HG03378 (cell line): Measurements from ENCODE around the gene FAM163A.
"Not testable (repeated sequence)": the region's sequence is repeated elsewhere in the genome, so short reads cannot be mapped to it uniquely, and the experiment has no call there.

Experiments
- ATAC-seq: cut with Tn5 transposase; IDR thresholded peaks from one replicate; pipeline ENCODE4 v1.9.1; 2021; ENCODE audit warnings: mild to moderate bottlenecking, moderate library complexity; ENCODE audit not compliant: unreplicated experiment

FAM163A gene

DNA sequence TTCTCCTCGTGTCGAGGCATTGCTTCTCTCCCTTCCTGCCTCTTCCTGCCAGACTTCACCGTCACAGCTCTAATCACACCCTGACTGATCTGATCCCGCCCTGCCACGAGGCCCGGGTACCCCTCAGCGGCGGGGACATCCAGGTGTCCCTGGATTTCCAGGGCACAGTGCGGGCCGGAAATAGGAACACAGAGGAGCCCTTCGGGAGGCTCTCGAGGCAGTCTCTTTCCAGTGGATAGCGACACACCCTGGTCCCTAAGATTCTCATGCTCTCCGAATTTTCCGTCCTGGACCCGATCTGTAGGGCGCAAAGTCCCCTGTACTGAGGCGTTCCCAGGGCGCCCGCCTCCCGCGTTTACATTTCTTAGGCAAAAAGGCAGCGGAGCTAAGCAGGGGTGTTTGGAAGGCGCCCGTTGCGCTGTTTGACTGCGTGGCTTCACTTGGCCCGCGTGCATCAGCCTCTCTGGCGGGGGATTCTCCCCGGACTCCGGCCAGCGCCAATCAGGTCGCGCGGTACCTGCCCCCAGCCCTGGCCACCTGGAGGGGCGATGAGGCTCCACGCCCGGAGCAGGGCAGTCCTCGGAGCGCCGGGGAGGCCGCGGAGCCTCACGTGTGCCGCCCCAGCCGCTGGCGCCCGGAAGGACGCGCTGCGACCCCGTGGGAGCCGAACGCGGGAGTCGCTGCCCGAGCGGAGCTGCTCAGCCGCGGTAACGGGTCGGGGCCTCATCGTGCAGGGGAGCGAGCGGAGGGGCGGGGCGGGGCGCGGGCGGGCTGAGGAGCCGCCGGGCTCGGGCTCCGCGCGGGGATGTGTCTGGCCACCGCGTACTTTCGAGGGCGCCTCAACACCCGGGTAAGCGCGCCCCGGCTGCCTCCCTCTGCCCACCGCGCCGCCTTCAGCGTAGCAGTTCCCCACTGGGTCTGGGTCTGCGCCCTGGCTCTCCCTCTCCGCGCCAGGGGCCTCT, at the start of gene FAM163A:
Gene FAM163A (plus strand): TSS at position 575 of the 962 bp plus-strand sequence. CDS start 69,807 bp downstream, outside the sequence.
- ATAC-seq = no peak

DNA sequence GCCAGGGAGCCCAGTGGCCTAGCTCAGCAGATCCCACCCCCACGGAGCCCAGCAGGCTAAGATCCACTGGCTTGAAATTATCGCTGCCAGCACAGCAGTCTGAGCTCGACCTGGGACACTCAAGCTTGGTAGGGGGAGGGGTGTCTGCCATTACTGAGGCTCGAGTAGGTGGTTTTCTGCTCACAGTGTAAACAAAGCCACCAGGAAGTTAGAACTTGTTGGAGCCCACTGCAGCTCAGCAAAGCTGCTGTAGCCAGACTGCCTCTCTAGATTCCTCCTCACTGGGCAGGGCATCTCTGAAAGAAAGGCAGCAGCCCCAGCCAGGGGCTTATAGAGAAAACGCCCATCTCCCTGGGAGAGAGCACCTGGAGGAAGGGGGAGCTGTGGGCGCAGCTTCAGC, 48.6 kb upstream of the FAM163A start:
- not testable (repeated sequence) for ATAC-seq

DNA sequence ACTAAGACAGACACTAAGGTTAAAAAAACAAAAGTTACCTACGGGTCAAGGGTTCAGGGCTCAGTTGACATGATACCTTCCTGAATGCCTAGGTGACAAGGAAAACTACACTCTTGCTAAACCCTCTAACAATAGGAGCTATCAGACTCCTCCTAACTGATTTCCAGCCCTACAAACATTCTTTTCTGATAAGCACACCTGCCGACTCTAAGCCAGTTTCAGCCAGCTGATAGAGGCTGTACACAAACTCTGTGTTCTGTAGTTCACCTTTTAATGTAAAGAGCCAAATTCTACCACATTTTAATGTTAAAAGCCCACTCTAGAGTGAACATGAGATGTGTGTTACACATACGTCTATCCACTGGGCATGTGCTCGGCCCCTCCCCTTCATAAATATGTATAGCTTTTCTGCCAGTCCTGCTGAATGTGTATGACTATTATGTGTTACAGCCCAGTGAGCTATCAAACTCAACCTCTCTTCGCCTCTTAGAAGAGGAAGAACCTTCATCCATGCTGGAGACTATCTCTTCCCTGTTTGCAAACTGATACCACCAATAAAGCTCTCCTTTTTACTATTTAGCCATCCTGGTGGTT, 40.0 kb upstream of the FAM163A start:
- no peak for ATAC-seq

DNA sequence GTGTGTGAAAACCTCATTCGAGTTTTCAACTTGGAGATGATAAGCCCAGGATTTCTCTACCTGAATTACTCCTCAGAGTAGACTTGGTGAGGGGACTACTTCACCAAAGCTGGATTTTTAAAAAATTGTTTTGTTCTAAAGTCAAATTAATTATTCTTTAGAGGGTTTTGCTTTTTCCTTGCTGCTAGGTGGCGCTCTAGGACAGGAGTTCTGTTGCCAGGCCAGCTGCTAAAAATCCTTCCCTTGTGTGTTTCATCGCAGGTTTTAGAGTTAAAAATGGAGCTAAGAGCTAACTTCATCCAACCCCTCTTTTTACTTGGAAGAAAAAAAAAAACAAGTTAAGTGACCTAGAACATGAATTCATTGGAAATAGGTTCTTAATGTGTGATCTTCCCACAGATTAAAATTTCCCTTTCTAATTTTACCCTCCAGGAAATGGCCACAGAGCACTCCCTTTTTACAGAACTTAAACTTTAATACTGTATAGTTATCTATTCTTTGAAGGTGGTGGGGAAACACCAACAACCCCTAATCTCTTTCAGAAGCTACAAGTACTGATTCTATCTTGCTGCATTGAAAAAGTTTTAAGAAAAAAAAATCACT, 36.7 kb upstream of the FAM163A start:
- ATAC-seq = no peak

DNA sequence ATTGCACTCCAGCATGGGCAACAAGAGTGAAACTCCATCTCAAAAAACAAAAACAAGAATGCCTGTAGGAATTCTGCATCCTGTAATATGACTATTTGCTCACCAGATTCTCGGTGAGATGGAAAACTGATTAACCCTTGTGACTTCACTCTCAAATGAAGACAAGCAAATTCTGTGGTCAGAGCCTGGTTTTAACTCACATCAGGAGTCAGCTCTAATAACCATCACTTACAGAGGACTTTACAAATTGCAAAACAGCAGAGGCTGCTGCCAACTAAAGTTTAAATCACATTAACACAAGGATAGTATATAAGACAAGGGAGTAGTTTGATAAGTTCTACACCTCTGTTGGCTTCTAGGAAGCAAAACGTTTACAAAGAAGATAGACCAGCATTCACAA, 35.7 kb upstream of the FAM163A start:
- no peak for ATAC-seq

DNA sequence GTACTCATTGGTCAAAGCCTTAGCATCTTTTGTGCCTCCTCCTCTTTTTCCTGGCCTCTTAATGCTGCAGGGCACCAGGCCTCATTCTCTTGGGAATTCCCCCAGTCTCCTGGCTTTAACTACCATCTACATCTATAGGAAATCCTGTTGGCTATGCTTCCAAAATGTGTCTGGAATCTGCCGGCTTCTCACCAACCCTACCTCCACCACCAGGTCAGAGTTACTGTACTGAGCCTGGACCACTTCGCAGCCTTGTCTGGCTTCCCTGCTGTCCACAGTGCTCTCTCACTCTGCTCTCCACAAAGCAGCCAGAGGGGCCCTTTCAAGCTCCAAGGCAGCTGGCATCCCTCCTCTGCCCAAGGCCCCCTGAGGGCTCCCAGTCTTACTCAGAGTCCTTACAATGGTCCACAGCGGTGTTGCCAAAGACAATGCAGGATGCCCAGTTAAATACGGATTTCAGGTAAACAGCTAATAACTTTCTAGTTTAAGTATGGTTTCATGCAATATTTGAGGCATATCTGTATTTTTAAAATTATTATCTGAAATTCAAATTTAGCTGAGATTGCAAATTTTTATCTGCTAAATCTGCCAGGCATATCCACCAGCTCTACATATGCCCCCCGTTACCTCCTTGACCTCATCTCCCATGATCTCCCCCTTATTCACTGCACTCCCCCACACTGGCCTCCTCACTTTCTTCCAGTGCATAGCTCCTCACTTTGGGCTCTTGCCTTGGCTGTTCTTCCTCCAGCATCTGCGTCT, 34.5 kb upstream of the FAM163A start:
- ATAC-seq = no peak

DNA sequence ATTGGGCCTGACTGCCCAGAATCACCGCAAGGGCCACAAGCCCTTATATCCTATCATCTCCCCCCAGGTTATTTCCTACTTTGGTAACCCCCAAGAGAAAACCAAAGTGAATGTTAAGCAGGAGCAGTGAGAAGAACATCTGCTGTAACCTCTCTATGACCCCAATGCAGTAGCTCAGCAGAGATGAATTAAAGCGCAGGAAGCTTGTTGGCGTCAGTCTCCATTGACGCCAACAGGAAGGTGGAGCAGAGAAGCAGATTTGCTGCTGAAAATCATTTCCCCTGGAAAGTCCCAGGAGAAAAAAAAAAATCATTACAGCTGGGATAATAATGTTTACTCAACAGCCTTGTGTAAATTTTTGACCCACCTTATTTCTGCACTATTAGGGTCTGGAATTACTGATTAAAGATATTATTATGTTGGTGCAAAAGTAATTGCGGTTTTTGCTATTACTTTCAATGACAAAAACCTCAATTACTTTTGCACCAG, 33.2 kb upstream of the FAM163A start:
- peak; percentile 85 for ATAC-seq

DNA sequence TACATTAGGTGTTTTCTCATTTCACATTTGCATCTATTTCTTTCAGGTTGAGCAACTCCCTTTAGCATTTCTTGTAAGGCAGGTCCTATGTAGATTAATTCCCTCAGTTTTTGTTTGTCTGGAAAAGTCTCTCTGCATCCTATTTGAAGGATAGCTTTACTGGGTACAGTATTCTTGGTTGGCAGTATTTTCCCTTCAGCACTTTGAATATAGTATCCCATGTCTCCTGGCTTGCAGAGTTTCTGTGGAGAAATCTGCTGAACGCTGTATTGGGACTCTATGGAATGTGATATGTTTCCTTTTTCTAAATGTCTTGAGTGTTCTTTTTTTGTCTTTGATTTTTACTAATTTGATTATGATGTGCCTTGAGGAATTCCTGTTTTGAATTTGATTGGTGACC, 28.9 kb upstream of the FAM163A start:
- no peak for ATAC-seq

DNA sequence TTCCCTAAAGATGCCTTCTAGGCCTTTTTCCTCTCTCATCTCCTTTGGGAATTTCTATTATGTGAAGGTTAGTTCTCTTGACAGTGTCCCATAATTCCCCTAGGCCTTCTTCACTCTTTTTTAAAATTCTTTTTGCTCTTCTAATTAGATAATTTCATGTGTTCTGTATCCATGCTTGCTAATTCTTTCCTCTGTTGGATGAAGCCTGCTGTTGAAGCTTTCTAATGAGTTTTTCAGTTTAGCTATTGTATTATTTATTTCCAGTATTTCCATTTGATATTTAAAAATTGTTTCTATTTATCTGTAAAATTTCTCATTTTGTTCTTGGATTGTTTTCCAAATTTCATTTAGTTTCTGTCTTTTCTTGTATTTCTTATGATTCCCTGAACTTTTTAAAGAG, 28.5 kb upstream of the FAM163A start:
- ATAC-seq = no peak

DNA sequence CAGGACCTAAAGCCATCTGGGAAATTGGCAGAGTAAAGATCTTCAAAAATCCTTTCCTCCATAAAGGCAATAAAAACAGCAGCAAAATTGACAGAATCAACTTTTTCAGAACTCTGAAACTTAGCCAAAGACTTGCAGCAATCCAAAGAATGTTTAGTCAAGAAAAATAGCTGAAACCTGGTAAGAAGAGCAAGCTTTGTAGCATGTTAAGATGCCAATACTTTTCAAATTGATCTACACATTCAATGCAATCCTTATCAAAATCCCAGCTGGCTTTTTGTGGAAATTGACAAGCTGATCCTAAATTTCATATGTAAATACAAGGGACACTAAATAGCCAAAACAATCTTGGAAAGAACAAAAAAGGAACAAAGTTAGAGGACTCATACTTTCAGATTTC, 23.8 kb upstream of the FAM163A start:
- no peak for ATAC-seq

DNA sequence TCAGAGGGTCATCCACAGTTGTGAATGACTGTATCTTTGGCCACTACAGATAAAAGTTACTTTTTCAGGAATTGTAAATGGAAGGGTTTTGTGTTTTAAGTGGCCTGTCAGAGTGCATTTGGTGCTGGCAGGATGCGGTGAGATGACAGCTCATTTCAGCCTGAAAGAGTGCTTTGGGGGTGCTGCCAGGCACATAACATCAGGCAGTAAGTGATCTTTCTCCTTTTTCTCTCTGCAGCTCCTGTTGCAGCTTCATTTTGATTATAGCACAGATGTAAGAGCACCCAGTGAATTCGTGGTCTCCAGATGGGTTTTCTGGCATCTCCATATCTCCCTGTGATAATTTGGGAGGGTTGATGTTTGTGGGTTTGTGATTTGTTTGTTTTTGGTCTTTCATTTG, 14.8 kb upstream of the FAM163A start:
- no peak for ATAC-seq

DNA sequence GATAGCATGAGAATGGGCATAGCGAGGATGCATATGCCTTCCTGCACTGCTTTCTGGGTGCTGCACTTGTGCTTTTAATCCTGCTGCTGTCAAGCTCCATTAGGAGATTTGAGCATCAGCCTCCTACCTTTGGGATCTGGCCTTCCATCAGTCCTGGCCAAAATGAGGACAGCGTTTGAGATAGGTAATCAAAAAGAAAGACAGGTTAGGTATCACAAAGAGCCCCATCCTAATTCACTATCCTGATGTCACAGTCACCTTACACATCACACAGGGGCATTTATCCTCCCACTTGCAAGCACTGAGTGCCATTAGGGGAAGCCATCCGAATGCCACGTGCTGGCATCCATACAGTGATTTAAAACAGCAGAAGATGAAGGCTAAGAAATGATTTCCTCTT, 13.2 kb upstream of the FAM163A start:
- ATAC-seq = no peak

DNA sequence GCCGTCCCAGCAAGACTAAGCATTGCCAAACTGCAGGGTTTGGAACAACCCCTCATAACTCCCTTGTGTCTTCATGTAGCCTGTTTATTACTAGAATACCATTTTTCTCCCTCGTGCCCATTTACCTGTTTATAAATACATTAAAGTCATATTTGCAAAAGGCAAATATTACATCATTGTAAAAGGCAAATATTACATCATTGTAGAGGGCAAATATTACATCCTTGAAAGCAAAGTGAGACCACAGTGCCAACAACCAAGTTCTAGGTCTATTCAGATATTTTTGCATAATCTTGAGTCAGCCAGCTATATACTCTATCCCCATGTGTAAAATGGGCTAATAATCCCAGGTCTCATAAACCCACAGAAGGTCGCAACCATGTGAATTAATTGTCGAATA, 11.4 kb upstream of the FAM163A start:
- ATAC-seq = no peak

DNA sequence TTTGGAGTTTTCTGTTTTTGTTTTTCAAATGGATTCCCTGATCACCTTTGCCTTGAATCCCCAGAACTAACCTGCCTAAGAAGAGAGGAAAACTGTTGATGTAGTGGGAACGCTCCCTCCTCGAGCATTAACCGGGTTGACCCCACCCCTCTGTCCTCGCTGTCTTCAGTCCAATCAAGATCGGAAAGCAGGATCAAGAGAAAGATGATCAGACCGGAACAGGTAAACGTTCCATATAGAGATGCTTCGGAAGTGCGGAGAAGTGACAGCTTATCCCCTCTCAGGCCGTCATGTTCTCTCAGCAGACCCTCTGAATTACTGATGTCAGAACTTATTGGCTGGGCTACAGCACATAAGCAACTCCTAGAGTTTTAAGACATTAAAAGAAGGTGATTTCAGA, 800 bp upstream of the FAM163A start:
- no peak for ATAC-seq

DNA sequence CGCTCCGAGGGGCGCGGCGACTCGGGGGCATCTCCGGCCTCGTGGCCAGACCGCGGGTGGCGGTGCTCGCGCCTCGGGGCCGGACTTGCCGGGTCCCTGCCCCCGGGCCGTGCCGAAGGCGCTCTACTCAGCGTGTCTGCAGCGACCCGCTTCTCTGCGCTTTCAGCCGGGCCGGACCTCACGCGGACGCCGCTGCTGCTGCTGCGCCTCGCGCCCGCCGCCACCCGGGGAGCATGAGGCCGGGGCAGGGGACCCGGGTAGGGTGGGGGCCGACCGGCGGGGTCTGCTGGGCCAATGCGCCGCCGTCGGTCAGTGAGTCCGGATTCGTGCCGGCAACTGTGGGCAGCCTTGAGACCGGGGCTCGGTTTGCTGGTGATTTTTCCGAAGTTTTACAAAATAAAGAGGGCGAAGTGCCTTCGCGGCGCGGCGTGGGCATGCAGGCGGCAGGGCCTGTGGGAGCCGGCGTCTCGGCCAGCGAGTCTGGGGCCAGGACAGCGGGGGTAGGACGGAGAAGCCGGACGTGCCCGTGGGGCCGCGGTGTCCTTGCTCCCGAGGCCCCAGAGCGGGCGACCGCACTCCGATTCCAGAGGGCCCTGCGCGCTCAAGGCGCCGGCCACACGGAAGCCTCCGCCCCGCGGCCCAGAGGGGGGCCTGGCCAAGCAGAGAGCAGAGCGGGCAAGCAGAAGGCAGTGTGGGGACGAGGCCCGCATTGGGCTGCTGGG, 749 bp downstream of the FAM163A start:
- ATAC-seq = no peak

DNA sequence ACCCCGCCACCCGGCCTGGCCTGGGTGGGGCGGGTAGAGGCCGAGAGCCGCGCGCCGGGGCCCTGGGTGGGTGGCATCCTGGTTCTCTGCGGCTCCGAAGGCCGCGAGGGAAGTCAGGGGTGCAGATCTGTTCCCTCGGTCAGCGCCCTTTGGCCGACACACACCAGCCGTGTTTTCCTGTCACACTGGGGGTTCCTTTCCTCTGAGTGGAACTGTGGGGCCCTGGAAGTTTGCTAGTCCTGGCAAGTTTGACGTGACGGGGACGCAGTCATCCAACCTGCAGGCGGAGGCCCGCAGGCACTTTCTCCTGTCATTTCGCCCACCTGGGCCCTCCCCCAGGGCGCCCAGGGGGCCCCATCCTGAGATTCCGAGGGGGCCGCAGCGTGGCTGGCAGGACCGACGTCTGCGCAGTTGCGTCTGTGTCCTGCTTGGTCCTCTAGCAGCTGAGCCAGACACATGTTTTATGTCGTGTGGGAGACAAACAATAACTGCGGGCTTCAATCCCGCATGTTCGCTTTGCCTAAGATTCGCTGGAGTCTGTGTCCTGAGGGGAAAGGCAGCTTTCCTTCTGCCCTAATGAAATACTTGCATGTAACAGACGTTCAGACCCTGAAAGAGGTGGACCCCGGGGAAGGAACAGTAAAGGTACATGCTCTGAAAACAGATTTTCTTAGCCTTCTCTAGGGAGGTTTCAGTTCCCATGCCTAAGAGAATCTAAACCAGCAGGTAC, 1.5 kb downstream of the FAM163A start:
- no peak for ATAC-seq

DNA sequence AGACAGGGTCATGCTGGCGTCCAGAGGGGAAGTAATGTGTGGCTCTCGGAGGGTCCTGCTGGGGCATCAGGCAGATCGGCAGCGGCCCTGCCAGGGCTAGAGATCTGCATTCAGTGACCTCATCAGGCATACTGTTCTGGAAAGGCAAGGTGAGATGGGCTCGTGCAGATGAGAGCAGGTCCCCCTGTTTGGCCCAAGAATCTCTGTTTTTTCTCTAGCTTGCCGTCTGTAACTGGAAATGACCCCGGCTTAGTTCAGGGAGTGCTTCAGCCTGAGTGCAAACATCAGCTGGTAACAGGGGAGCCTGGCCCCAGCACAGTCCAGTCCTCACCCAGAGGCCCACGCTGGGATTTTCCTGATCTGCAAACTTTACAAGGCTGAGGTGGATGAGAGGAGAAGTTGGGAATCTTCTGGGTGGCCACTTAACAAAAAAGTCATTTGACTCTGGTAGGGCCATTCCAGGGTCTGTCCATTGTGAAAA, 2.1 kb downstream of the FAM163A start:
- no peak for ATAC-seq

DNA sequence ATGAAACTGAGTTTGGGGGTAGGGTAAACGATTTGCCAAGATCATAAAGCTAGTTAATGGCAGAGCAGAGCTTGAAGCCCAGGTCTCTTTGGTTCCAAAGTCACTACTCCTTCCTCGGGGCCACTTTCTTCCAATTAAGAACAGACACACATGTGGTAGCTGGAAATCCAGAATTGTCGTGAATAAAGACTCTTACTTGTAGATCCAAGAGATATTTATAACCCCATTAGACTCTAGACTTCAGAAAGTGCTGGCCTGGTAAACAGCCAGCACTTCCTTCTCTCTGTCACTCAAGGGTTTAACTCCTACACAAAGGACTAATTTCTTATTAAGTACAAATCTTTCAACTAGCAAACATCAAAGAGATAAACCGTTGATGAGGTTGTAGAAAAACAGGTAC, 2.7 kb downstream of the FAM163A start:
- no peak for ATAC-seq

DNA sequence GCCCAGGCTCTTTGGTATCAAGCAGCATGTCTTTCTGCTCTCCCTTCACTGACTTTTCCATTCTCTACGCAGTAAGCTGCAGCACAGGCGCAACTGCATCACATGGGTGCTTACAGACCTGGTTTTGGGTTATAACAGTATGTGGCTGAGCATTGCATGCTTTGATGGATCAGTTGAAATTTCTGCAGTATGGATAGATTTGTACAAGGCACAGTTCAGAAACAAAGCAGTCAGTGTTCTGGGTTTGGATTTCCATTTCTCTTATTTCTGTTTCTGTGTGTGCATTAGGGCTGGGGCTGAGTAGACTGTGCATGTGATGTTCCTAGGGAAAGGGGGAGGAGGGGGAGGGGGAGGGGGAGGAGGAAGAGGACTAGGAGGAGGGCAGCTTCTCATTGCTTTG, 4.5 kb downstream of the FAM163A start:
- ATAC-seq = no peak

DNA sequence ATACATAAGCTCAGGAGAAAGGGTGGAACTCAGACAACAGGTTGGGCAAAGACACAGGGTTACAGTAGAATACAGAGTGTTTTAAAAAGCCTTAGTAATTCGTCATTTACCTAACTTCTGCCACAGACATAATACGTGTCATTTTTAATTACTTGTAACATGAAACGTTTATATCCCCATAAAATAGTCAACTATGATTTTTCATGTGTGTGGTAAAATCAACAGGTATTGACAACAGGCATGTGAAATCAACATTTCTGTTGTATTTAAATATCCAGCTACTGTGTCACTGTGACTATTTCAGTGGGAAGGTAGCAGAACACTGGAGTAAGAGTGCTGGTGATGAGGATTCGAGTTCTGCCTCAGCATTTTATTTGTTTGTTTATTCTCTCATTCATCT, 5.7 kb downstream of the FAM163A start:
- no peak for ATAC-seq
